Measurements from ENCODE around the gene RGSL1.

Gene RGSL1

GRCh38 chr1:182586380-182586779 is 136.4 kb downstream of the RGSL1 start:
- DNase-seq (ENCODE audit: low spot score): no peak
- no peak overlapping the region for H3K27ac ChIP-seq
- ChIA-PET CTCF (no interaction called here), POLR2A (ENCODE audit: low non-redundant PET) (no interaction called here)
- TF ChIP-seq CTCF (conservative IDR thresholded peaks at IDR 0.05; ENCODE audit: low read depth): no peak

GRCh38 chr1:182587093-182587492 is 137.1 kb downstream of the RGSL1 start:
- TF ChIP-seq CTCF (conservative IDR thresholded peaks at IDR 0.05; ENCODE audit: low read depth): no peak
- no peak for DNase-seq (ENCODE audit: low spot score)
- ChIA-PET CTCF (no interaction called here), POLR2A (ENCODE audit: low non-redundant PET) (no interaction called here)
- no peak overlapping the region for H3K27ac ChIP-seq

- POLR2A ChIA-PET (ENCODE audit: low non-redundant PET): no interaction called here
- TF ChIP-seq CTCF (conservative IDR thresholded peaks at IDR 0.05; ENCODE audit: low read depth): no peak
- CTCF ChIA-PET: interaction anchor here (0.6 to 2.2 kb wide), 3 partner anchors 16 to 197 kb away, joined by 3 to 6 read pairs (median 3); no protein-coding TSS in a partner anchor
- no peak overlapping the region for H3K27ac ChIP-seq
- DNase-seq (ENCODE audit: low spot score): no peak
Measured at GRCh38 chr1:182587666-182588499, 137.9 kb downstream of the RGSL1 start.

GRCh38 chr1:182588500-182589396 is 138.8 kb downstream of the RGSL1 start, which contains the start of gene RNASEL:
Gene RNASEL (minus strand): TSS chr1:182589256. CDS start chr1:182586806, 2,450 bp downstream.
- DNase-seq (ENCODE audit: low spot score): peak; percentile 73
- H3K27ac ChIP-seq: peak within 1 kb of the TSS; percentile 90
- POLR2A ChIA-PET (ENCODE audit: low non-redundant PET): no interaction called here
- CTCF ChIA-PET: interaction anchor here (0.6 to 2.2 kb wide), 8 partner anchors 12 to 1799 kb away, joined by 3 to 7 read pairs (median 3); no protein-coding TSS in a partner anchor
- TF ChIP-seq CTCF (conservative IDR thresholded peaks at IDR 0.05; ENCODE audit: low read depth): no peak

GRCh38 chr1:182589520-182589919 is 139.6 kb downstream of the RGSL1 start:
- POLR2A ChIA-PET (ENCODE audit: low non-redundant PET): no interaction called here
- no peak for TF ChIP-seq CTCF (conservative IDR thresholded peaks at IDR 0.05; ENCODE audit: low read depth)
- DNase-seq (ENCODE audit: low spot score): no peak
- CTCF ChIA-PET: interaction anchor here (0.6 to 2.2 kb wide), 5 partner anchors 12 to 221 kb away, joined by 3 to 7 read pairs (median 3); no protein-coding TSS in a partner anchor
- peak overlapping the region; percentile 90 for H3K27ac ChIP-seq

GRCh38 chr1:182589931-182590330 is 140.0 kb downstream of the RGSL1 start:
- no peak for TF ChIP-seq CTCF (conservative IDR thresholded peaks at IDR 0.05; ENCODE audit: low read depth)
- ChIA-PET CTCF (interaction anchor here (1.4 to 2.2 kb wide), 2 partner anchors 192 to 195 kb away, joined by 6 to 7 read pairs; no protein-coding TSS in a partner anchor), POLR2A (ENCODE audit: low non-redundant PET) (no interaction called here)
- DNase-seq (ENCODE audit: low spot score): no peak
- no peak overlapping the region for H3K27ac ChIP-seq

Data from RWPE1 (cell line).